ENCODE measurements around the gene LNX2.
A peak's percentile ranks its signal among the peaks of the same experiment; 100 is the strongest.

The LNX2 gene

GRCh38 chr13:27551562-27551961 is 68.8 kb downstream of the LNX2 start:
- DNase-seq: no peak

- no peak for DNase-seq
Observed at GRCh38 chr13:27549406-27549981, 70.8 kb downstream of the LNX2 start.

GRCh38 chr13:27542220-27542619 is 78.1 kb downstream of the LNX2 start:
- no peak for DNase-seq

GRCh38 chr13:27541386-27541785 is 78.9 kb downstream of the LNX2 start:
- no peak for DNase-seq

- DNase-seq: no peak
Observed at GRCh38 chr13:27536361-27537101, 83.8 kb downstream of the LNX2 start.

- DNase-seq: no peak
Observed at GRCh38 chr13:27535546-27535945, 84.8 kb downstream of the LNX2 start.

GRCh38 chr13:27534981-27535380 is 85.3 kb downstream of the LNX2 start:
- DNase-seq: no peak

GRCh38 chr13:27534108-27534980 is 86.0 kb downstream of the LNX2 start:
- DNase-seq: no peak

GRCh38 chr13:27533155-27533643 is 87.1 kb downstream of the LNX2 start:
- peak; percentile 45 to 58 for DNase-seq

GRCh38 chr13:27528908-27529307 is 91.4 kb downstream of the LNX2 start:
- no peak for DNase-seq

GRCh38 chr13:27526516-27526915 is 93.8 kb downstream of the LNX2 start:
- DNase-seq: no peak

- DNase-seq: no peak
Observed at GRCh38 chr13:27524981-27525975, 95.1 kb downstream of the LNX2 start.

GRCh38 chr13:27523346-27524073 is 96.8 kb downstream of the LNX2 start:
- DNase-seq: no peak

- DNase-seq: no peak
Observed at GRCh38 chr13:27522847-27523246, 97.5 kb downstream of the LNX2 start.

GRCh38 chr13:27516103-27516502 is 104.2 kb downstream of the LNX2 start:
- DNase-seq: no peak

GRCh38 chr13:27510082-27510481 is 110.2 kb downstream of the LNX2 start:
- no peak for DNase-seq

- no peak for DNase-seq
Observed at GRCh38 chr13:27508802-27509201, 111.5 kb downstream of the LNX2 start.

GRCh38 chr13:27505792-27506191 is 114.5 kb downstream of the LNX2 start:
- no peak for DNase-seq

- DNase-seq: no peak
Observed at GRCh38 chr13:27504868-27505194, 115.5 kb downstream of the LNX2 start.

- no peak for DNase-seq
Observed at GRCh38 chr13:27504128-27504867, 116.0 kb downstream of the LNX2 start.

Data from CD4-positive, alpha-beta T cell treated with Interleukin-1 beta for 1 hour (primary cell).